Loucy (cell line): Measurements from ENCODE around the gene IFI6.

Experiments used
- H2AFZ ChIP-seq: fragments of 200-600 bp; sonication (generic); 2 replicates; pipeline ENCODE4 v1.6.0; 2016; ENCODE audit warnings: antibody characterized with exemption, mild to moderate bottlenecking, low read length, moderate library complexity
- H3F3A ChIP-seq: fragments of 200-600 bp; 2 replicates; pipeline ENCODE4 v1.6.0; 2016; ENCODE audit warnings: antibody characterized with exemption, low read depth, mild to moderate bottlenecking
- H3K27me3 ChIP-seq: fragments of 200-600 bp; sonication (generic); 2 replicates; pipeline ENCODE4 v1.6.1; 2014; ENCODE audit warnings: low read length, mild to moderate bottlenecking; ENCODE audit not compliant: insufficient read depth, poor library complexity, severe bottlenecking
- H3K36me3 ChIP-seq: fragments of 200-600 bp; sonication (generic); 2 replicates; pipeline ENCODE4 v1.6.1; 2016; ENCODE audit warnings: low read length; ENCODE audit not compliant: insufficient read depth
- H3K4me1 ChIP-seq: fragments of 200-600 bp; sonication (generic); 2 replicates; pipeline ENCODE4 v1.5.1; 2014; ENCODE audit warnings: low read length, mild to moderate bottlenecking; ENCODE audit not compliant: insufficient read depth, poor library complexity, severe bottlenecking
- H3K4me2 ChIP-seq: fragments of 200-600 bp; sonication (generic); 2 replicates; pipeline ENCODE4 v1.6.0; 2014; ENCODE audit warnings: antibody characterized with exemption, low read length, low read depth, mild to moderate bottlenecking; ENCODE audit not compliant: poor library complexity, severe bottlenecking
- H3K4me3 ChIP-seq: fragments of 200-600 bp; sonication (generic); 2 replicates; pipeline ENCODE4 v1.5.1; 2014; ENCODE audit warnings: low read length, mild to moderate bottlenecking, mixed read lengths; ENCODE audit not compliant: poor library complexity, severe bottlenecking
- H3K79me2 ChIP-seq: fragments of 200-600 bp; sonication (generic); 2 replicates; pipeline ENCODE4 v1.6.1; 2014; ENCODE audit warnings: low read length; ENCODE audit not compliant: insufficient read depth
- H3K9ac ChIP-seq: fragments of 200-600 bp; sonication (generic); 2 replicates; pipeline ENCODE4 v1.6.0; 2014; ENCODE audit warnings: mild to moderate bottlenecking, low read depth, low read length, moderate library complexity; ENCODE audit not compliant: poor library complexity, severe bottlenecking
- H3K9me2 ChIP-seq: fragments of 200-600 bp; sonication (generic); replicated peaks from 2 replicates; pipeline ENCODE4 v1.6.1; 2016; ENCODE audit warnings: low read depth, low read length, mixed read lengths
- H3K9me3 ChIP-seq: fragments of 200-600 bp; sonication (generic); 2 replicates; pipeline ENCODE4 v1.6.1; 2014; ENCODE audit warnings: mild to moderate bottlenecking, antibody characterized with exemption, low read length, low read depth; ENCODE audit not compliant: insufficient read depth
- H4K20me1 ChIP-seq: fragments of 200-600 bp; sonication (generic); 2 replicates; pipeline ENCODE4 v1.6.0; 2014; ENCODE audit warnings: antibody characterized with exemption, low read length, mild to moderate bottlenecking; ENCODE audit not compliant: insufficient read depth, poor library complexity, severe bottlenecking
- EZH2phosphoT487 ChIP-seq: fragments of 200-600 bp; IDR thresholded peaks from 2 replicates; pipeline ENCODE4 v1.6.1; 2018; ENCODE audit warnings: antibody characterized with exemption, mild to moderate bottlenecking, moderate library complexity, borderline replicate concordance
- TF ChIP-seq, protein P1 (sequence below): fragments of 200-600 bp; sonication (generic); conservative IDR thresholded peaks from 2 replicates; pipeline ENCODE4 v1.5.1; 2014; ENCODE audit warnings: mild to moderate bottlenecking, antibody characterized with exemption, low read length

Gene IFI6

DNA sequence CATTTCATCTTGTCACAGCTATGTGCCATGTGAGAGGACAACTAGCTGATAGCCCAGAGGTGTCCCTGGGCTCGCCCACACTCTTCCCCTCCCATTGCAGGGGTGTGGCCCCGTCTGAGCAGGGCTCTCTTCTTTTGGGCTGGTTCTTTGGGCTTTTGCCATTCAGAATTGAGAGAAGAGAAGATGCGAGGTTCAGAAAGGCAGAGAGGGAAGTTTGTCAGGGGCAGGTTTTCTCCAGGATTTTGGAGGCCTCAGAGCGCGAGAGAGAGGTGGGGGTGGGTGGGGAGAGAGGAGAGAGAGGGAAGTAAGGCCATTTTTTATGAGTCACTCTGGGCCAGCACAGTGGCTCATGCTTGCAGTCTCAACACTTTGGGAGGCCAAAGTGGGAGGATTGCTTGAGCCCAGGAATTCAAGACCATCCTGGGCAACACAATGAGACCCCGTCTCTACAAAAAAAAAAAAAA lies 5.2 kb downstream of the IFI6 start:
- TF ChIP-seq EZH2phosphoT487 = no peak
- TF ChIP-seq, protein P1, sequence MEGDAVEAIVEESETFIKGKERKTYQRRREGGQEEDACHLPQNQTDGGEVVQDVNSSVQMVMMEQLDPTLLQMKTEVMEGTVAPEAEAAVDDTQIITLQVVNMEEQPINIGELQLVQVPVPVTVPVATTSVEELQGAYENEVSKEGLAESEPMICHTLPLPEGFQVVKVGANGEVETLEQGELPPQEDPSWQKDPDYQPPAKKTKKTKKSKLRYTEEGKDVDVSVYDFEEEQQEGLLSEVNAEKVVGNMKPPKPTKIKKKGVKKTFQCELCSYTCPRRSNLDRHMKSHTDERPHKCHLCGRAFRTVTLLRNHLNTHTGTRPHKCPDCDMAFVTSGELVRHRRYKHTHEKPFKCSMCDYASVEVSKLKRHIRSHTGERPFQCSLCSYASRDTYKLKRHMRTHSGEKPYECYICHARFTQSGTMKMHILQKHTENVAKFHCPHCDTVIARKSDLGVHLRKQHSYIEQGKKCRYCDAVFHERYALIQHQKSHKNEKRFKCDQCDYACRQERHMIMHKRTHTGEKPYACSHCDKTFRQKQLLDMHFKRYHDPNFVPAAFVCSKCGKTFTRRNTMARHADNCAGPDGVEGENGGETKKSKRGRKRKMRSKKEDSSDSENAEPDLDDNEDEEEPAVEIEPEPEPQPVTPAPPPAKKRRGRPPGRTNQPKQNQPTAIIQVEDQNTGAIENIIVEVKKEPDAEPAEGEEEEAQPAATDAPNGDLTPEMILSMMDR = no peak
- Histone ChIP-seq H4K20me1 (no peaks in the 10 kb centered on the region), H3K4me2 (no peak overlapping the region), H2AFZ (no peak overlapping the region), H3K4me3 (no peak overlapping the region), H3K36me3 (no peaks in the 10 kb centered on the region), H3K9me3 (no peaks in the 10 kb centered on the region), H3K9ac (no peak overlapping the region), H3K79me2 (peaks cover 5% of the 10 kb centered on the region; the same call in 1 of the 2 replicates), H3K27me3 (no peaks in the 10 kb centered on the region), H3K4me1 (peaks cover 32% of the 10 kb centered on the region), H3K9me2 (no peaks in the 10 kb centered on the region), H3F3A (0 out of 2 replicates have a peak, but pooled peaks cover 4% of the 10 kb centered on the region)

DNA sequence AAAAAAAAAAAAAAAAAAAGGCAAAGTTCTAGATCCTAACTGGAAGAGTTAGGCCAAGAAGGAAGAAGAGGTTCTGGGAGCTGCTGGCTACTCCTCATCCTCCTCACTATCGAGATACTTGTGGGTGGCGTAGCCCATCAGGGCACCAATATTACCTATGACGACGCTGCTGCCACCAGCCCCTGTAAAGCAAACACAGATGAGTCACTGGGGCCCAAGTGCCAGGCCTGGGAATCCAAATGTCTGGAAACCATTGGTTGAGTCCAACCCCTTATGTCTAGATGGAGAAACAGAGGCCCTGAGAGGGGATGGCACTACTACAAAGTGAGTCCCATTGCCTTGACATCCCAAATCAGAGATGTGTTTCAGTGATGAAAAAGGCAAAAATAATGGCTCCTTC lies 5.7 kb downstream of the IFI6 start:
- Histone ChIP-seq H3K27me3 (no peaks in the 10 kb centered on the region), H3K4me1 (peaks cover 33% of the 10 kb centered on the region), H3K9me3 (no peaks in the 10 kb centered on the region), H3K9ac (no peak overlapping the region), H3K79me2 (peaks cover 11% of the 10 kb centered on the region; the same call in 1 of the 2 replicates), H3K4me3 (no peak overlapping the region), H2AFZ (no peak overlapping the region), H3K9me2 (no peaks in the 10 kb centered on the region), H3K4me2 (no peak overlapping the region), H3F3A (0 out of 2 replicates have a peak, but pooled peaks cover 3% of the 10 kb centered on the region), H4K20me1 (no peaks in the 10 kb centered on the region), H3K36me3 (no peaks in the 10 kb centered on the region)
- TF ChIP-seq EZH2phosphoT487 = no peak
- TF ChIP-seq, protein P1 = no peak

DNA sequence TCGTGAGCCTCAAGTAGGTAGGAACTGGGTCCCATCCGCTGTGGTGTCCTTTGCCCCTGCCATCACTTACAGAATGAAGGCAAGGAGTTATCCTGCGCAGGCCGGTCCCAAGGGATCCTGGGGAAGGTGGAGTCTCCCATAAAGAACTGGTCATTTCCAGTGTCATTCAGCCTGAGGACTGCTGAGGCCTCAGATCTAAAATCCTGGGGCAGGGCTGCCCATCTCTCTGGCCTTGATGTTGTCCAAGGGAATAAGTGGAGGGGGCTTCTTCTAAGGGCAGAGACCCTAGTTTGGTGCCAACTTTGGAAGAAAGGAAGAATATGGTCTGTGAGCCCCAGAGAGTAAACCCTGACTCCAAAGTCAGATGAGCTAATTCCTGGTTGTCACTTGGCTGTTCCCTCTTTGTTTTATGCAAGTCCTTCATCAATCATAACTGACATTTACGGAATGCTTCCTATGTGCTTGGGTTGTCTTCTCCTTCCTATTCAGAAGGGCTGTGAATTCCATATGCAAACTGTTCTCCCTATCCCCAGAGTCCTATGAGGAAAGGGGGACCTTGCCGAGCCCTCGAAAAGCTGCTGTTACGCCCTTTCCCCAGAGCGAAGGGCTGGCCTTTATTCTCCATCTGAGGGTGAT lies 6.9 kb downstream of the IFI6 start:
- no peaks in the 10 kb centered on the region for H4K20me1 ChIP-seq
- peaks cover 14% of the 10 kb centered on the region; the same call in 1 of the 2 replicates for H3K79me2 ChIP-seq
- no peaks in the 10 kb centered on the region for H3K9me2 ChIP-seq
- H2AFZ ChIP-seq = no peak overlapping the region
- H3K9ac ChIP-seq = no peak overlapping the region
- no peak overlapping the region for H3K4me2 ChIP-seq
- no peak for TF ChIP-seq EZH2phosphoT487
- TF ChIP-seq, protein P1 = no peak
- no peaks in the 10 kb centered on the region for H3K36me3 ChIP-seq
- H3K4me1 ChIP-seq = peaks cover 38% of the 10 kb centered on the region
- no peaks in the 10 kb centered on the region for H3K27me3 ChIP-seq
- H3K9me3 ChIP-seq = no peaks in the 10 kb centered on the region
- H3F3A ChIP-seq = no peaks in the 10 kb centered on the region
- H3K4me3 ChIP-seq = no peak overlapping the region
